ENCODE data around the gene CACNA1B. TPM values are rescaled to one million over a fixed set of nuclear protein-coding genes. Genes with fewer than 3 reads are reported as not detected.
A peak's percentile ranks its signal among the peaks of the same experiment; 100 is the strongest.

Gene CACNA1B
- total RNA-seq, 1 experiment from 2014 or later: 7.8 TPM

- peaks cover 3% of the 10 kb centered on the region for H3K27me3 Mint-ChIP-seq (ENCODE audit: low read depth)
- Histone ChIP-seq H4K20me1 (ENCODE audit: control insufficient read depth, insufficient read depth, insufficient read length) (no peaks in the 10 kb centered on the region), H3K4ac (ENCODE audit: low read depth, low read length) (no peak overlapping the region), H3K23ac (ENCODE audit: insufficient read length, low read depth, low read length) (no peak overlapping the region), H3K79me1 (ENCODE audit: insufficient read depth, low read depth, low read length, poor library complexity, severe bottlenecking) (no peaks in the 10 kb centered on the region), H2AFZ (ENCODE audit: low read length) (no peak overlapping the region), H4K91ac (ENCODE audit: insufficient read length, low read depth, low read length) (no peak overlapping the region), H3K56ac (ENCODE audit: insufficient read length, low read depth, low read length) (no peak overlapping the region), H2BK15ac (ENCODE audit: low read depth, low read length) (no peak overlapping the region), H3K27me3 (ENCODE audit: insufficient read depth, low read length) (no peaks in the 10 kb centered on the region), H2AK5ac (ENCODE audit: insufficient read length, low read length) (no peak overlapping the region), H2BK20ac (ENCODE audit: low read depth, low read length, poor library complexity, severe bottlenecking) (no peak overlapping the region), H3K4me2 (ENCODE audit: insufficient read depth, insufficient read length, low read length) (no peak overlapping the region), H3K9ac (ENCODE audit: extremely low read depth, insufficient read length, low read length) (no peak overlapping the region), H3K4me1 (ENCODE audit: insufficient read depth, low read length) (no peaks in the 10 kb centered on the region), H3T11ph (ENCODE audit: low read length) (no peak overlapping the region), H3K9me3 (ENCODE audit: control insufficient read depth, low read depth, low read length) (no peaks in the 10 kb centered on the region), H2BK5ac (ENCODE audit: insufficient read length, low read length) (no peak overlapping the region), H3K23me2 (ENCODE audit: insufficient read length, low read depth, low read length, poor library complexity, severe bottlenecking) (no peaks in the 10 kb centered on the region), H2BK120ac (ENCODE audit: low read depth, low read length, poor library complexity, severe bottlenecking) (no peak overlapping the region), H4K5ac (ENCODE audit: insufficient read length, low read depth, low read length) (no peak overlapping the region), H4K8ac (replicated peaks; ENCODE audit: insufficient read length, low read depth, low read length) (no peak overlapping the region), H3K79me2 (ENCODE audit: insufficient read depth, low read length) (no peaks in the 10 kb centered on the region), H3K27ac (ENCODE audit: insufficient read length, low read depth, low read length) (no peak overlapping the region), H3K18ac (ENCODE audit: insufficient read length, low read depth, low read length) (no peak overlapping the region), H3K14ac (ENCODE audit: insufficient read depth, low read length) (no peak overlapping the region), H2BK12ac (ENCODE audit: insufficient read length, low read depth, low read length) (no peak overlapping the region)
- peaks cover 17 to 24% of the 10 kb centered on the region in 2 experiments for H3K9me3 Mint-ChIP-seq
- peaks cover 0 to 2% (median 0%) of the 10 kb centered on the region in 3 experiments; a peak in 3 of 7 replicates for H3K36me3 Mint-ChIP-seq (ENCODE audit: insufficient read depth in 1 of 3, low read depth in 3 of 3)
- H3K27ac Mint-ChIP-seq: 0 out of 7 replicates have a peak overlapping the region, but pooled peaks of 1 of the 3 experiments have one; percentile 4
- no peak for TF ChIP-seq CTCF (conservative IDR thresholded peaks at IDR 0.05)
- no peak for DNase-seq
- peaks cover 8% of the 10 kb centered on the region in 2 experiments for H3K4me1 Mint-ChIP-seq
- H3K4me3 Mint-ChIP-seq: no peak overlapping the region
- no CpG with 5 or more reads among the region's 5 CpGs for WGBS (ENCODE audit: extremely low coverage, insufficient read length, low lambda C conversion rate)
Measured at GRCh38 chr9:137851516-137852267, 25.9 kb upstream of the CACNA1B start.
